Left ventricle myocardium inferior (tissue), 1 donor: ENCODE measurements around the gene SLC12A7. TPM values are rescaled to one million over a fixed set of nuclear protein-coding genes. Genes with fewer than 3 reads are reported as not detected.

Source experiments
- DNase-seq: peaks from one replicate; pipeline ENCODE4 v3.0.0-alpha.2; 2020
- H3K27ac ChIP-seq: fragments of 200-600 bp; replicated peaks from 2 replicates; pipeline ENCODE4 v1.8.0; 2021
- H3K27me3 ChIP-seq: fragments of 200-600 bp; 2 replicates; pipeline ENCODE4 v1.8.0; 2021; ENCODE audit warnings: low read depth
- H3K36me3 ChIP-seq: fragments of 200-600 bp; 2 replicates; pipeline ENCODE4 v1.8.0; 2021
- H3K4me1 ChIP-seq: fragments of 200-600 bp; 2 replicates; pipeline ENCODE4 v1.8.0; 2021
- H3K4me3 ChIP-seq: fragments of 200-600 bp; 2 replicates; pipeline ENCODE4 v1.8.0; 2021; ENCODE audit warnings: mild to moderate bottlenecking, moderate library complexity
- H3K9me3 ChIP-seq: fragments of 200-600 bp; replicated peaks from 2 replicates; pipeline ENCODE4 v1.8.0; 2021
- intact Hi-C: fragments of 100-400 bp; cut with micrococcal nuclease; formaldehyde crosslinking; loops from one replicate; pipeline ENCODE4 v1.11.0; 2022
- total RNA-seq: library from RNA; stranded (reverse); fragmentation: NEBNext Ultra II Directional; extraction: Animal tissue kit (Norgen Biotek cat#: 25700); gene quantifications from one replicate; pipeline ENCODE4 v1.2.1, GENCODE V29; 2021
- TF ChIP-seq, protein P1 (sequence below): fragments of 200-600 bp; IDR thresholded peaks from 2 replicates; pipeline ENCODE4 v1.8.0; 2021; ENCODE audit warnings: antibody characterized with exemption, mild to moderate bottlenecking, borderline replicate concordance
- donor health status: DM: no; HTN: yes; CAD: no; lungs with severe emphysema.

SLC12A7 gene
- total RNA-seq, 1 donor from 2014 or later = 140 TPM

DNA sequence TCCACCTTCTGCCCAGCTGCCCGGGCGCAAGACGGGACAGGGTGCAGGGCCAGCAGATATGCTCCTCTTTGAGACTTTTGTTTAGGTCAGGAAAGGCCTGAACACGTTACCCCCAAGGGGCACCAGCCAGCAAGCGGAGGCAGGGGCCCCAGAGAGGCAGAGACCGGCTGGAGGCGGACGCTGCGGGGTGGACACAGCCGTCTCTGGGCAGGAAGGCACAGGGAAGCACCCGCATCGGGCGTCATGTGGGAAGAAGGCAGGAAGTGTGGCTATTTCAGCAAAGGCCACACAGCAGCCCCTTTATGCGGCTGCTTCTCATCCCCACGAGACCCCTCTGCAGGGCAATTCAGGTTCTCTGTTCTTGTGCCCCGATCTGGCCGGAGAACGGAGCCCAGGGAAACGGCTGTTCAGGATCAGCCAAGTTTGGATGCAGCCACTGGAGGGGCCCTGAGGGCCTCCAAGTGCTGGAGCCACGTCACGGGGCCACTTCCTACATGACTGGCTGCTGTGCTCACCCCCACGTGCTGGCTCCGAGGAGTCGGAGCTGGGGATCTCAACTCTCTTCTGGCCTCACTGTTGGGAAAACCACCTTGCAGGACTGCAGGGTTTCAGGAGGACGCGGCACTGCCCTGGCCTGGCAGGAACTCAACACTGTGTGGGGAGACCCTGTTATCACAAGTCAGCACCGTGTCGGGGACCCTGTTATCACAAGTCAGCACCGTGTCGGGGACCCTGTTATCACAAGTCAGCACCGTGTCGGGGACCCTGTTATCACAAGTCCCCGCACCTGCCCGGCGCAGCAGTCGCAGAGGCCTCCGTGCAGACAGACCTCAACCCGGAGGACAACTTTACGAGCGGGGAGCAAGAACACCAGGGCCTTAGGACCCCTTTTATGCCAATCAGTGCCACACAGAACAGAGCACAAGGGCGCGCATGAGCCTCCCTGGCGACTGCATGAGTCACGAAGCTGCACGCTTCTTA, 44.4 kb downstream of the SLC12A7 start:
- Histone ChIP-seq H3K9me3 (no peaks in the 10 kb centered on the region), H3K36me3 (peaks cover 63% of the 10 kb centered on the region), H3K4me3 (no peak overlapping the region), H3K27me3 (no peaks in the 10 kb centered on the region), H3K27ac (peak overlapping the region; percentile 48), H3K4me1 (peaks cover 24% of the 10 kb centered on the region)
- intact Hi-C loops = no loop called here
- no peak for DNase-seq
- TF ChIP-seq, protein P1, sequence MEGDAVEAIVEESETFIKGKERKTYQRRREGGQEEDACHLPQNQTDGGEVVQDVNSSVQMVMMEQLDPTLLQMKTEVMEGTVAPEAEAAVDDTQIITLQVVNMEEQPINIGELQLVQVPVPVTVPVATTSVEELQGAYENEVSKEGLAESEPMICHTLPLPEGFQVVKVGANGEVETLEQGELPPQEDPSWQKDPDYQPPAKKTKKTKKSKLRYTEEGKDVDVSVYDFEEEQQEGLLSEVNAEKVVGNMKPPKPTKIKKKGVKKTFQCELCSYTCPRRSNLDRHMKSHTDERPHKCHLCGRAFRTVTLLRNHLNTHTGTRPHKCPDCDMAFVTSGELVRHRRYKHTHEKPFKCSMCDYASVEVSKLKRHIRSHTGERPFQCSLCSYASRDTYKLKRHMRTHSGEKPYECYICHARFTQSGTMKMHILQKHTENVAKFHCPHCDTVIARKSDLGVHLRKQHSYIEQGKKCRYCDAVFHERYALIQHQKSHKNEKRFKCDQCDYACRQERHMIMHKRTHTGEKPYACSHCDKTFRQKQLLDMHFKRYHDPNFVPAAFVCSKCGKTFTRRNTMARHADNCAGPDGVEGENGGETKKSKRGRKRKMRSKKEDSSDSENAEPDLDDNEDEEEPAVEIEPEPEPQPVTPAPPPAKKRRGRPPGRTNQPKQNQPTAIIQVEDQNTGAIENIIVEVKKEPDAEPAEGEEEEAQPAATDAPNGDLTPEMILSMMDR = no peak

DNA sequence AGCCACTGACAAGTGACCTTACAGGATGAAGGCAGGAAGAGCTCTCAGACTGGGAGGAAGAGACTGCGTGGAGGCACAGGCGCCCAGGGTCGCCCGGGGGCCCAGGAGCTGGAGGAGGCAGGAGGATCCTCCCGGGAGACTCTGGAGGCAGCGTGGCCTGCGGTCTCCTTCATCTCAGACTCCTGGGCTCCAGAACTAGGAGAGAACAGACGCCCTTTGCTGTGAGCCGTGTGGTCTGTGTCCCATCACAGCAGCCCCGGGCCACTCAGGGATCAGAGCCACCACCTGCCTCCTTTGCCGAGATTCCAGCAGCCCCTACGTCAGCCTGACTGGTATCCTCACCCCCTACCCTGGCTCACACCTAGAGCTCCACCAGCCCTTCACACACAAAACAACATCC, 45.2 kb downstream of the SLC12A7 start:
- Histone ChIP-seq H3K4me1 (peaks cover 24% of the 10 kb centered on the region), H3K27ac (peak overlapping the region; percentile 48), H3K27me3 (no peaks in the 10 kb centered on the region), H3K36me3 (peaks cover 70% of the 10 kb centered on the region), H3K4me3 (no peak overlapping the region), H3K9me3 (no peaks in the 10 kb centered on the region)
- TF ChIP-seq, protein P1 = no peak
- DNase-seq = no peak
- intact Hi-C loops = no loop called here

DNA sequence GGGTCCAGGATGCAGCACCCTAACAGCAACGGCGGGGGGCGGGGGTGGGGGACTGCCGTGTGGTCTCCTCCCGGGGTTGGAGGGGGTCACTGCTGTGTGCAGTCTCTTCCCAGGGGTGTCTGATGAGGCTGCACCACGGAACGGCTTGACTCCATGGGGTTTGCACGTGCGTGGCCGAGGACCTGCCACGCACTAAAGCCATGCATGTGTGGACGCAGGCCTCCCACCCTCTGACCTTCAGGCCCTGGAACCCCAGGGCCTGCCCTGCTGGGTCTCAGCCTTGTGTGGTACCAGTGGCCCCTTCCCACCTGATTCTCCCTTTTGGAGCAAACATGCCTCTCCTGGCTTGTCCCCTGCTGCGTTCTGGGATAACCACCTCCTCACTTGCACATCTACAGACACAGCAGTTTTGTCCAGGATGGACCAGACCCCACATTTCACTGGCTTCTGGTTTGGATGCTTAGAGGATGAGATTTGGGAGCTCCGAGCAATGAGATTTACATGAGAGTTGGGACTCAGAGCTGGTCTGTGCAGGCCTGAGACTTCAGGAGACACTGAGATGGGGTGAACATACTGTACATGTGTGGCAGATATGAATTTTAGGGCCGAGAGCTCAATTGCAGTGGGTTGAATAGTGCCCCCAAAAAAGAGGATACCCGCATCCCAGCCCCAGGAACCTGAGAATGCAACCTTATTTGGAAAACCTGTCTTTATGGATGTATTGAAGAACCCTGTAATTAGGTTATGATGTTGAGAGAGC, 45.8 kb downstream of the SLC12A7 start:
- H3K4me1 ChIP-seq = peaks cover 24% of the 10 kb centered on the region
- DNase-seq = peak; percentile 10
- H3K27ac ChIP-seq = no peak overlapping the region
- no peak overlapping the region for H3K4me3 ChIP-seq
- TF ChIP-seq, protein P1 = no peak
- peaks cover 74% of the 10 kb centered on the region for H3K36me3 ChIP-seq
- intact Hi-C loops = no loop called here
- no peaks in the 10 kb centered on the region for H3K27me3 ChIP-seq
- H3K9me3 ChIP-seq = no peaks in the 10 kb centered on the region

DNA sequence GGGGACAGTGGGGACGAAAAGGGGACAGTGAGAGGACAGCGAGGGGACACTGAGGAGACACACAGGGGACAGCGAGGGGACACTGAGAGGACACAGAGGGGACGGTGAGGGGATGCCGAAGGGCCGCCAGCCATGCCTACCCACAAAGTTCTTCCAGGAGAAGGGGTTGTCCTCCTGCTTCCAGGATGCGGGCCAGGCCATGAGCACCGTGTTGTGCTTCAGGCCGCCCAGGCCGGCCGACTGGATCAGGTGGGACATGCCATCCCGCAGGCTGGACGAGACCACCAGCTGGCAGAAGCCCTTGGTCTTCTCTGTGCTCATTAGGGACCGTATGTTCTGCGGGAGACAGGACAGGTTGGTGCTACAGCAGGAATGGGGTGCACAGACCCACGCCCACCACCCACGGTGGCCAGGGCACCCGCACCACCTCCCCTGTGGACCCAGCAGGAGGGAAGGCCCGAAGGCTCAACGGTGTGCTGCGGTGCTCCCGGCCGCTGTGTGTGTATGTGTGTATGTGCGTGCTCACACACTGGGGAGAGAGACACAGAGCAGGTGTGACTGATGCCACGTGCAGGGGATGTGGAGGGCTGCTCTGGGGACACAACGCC, 46.6 kb downstream of the SLC12A7 start:
- Histone ChIP-seq H3K4me1 (peaks cover 24% of the 10 kb centered on the region), H3K36me3 (peaks cover 79% of the 10 kb centered on the region)

More for the DNA sequence above, 46.6 kb downstream of the SLC12A7 start:
- peak; percentile 9 for DNase-seq
- Histone ChIP-seq H3K27me3 (no peaks in the 10 kb centered on the region), H3K27ac (no peak overlapping the region), H3K9me3 (no peaks in the 10 kb centered on the region), H3K4me3 (no peak overlapping the region)
- intact Hi-C loops = no loop called here
- TF ChIP-seq, protein P1 = no peak
